NOMO-1 (cell line): ENCODE results near the gene TRIOBP.
A peak's percentile ranks its signal among the peaks of the same experiment; 100 is the strongest.

Source experiments
- DNase-seq, 2 experiments: peaks; one replicate each; lab custom pipeline; 2025; ENCODE audit not compliant: unreplicated experiment in 2 of 2; lab: John Stamatoyannopoulos, UW

Gene TRIOBP

GRCh38 chr22:37822079-37822833 is 125.4 kb downstream of the TRIOBP start:
- no peak for DNase-seq

- DNase-seq: no peak
Observed at GRCh38 chr22:37823134-37823985, 126.5 kb downstream of the TRIOBP start, which contains the start of gene GALR3. Gene GALR3 (plus strand): TSS chr22:37823382. CDS start chr22:37823407, 25 bp downstream.

DNA sequence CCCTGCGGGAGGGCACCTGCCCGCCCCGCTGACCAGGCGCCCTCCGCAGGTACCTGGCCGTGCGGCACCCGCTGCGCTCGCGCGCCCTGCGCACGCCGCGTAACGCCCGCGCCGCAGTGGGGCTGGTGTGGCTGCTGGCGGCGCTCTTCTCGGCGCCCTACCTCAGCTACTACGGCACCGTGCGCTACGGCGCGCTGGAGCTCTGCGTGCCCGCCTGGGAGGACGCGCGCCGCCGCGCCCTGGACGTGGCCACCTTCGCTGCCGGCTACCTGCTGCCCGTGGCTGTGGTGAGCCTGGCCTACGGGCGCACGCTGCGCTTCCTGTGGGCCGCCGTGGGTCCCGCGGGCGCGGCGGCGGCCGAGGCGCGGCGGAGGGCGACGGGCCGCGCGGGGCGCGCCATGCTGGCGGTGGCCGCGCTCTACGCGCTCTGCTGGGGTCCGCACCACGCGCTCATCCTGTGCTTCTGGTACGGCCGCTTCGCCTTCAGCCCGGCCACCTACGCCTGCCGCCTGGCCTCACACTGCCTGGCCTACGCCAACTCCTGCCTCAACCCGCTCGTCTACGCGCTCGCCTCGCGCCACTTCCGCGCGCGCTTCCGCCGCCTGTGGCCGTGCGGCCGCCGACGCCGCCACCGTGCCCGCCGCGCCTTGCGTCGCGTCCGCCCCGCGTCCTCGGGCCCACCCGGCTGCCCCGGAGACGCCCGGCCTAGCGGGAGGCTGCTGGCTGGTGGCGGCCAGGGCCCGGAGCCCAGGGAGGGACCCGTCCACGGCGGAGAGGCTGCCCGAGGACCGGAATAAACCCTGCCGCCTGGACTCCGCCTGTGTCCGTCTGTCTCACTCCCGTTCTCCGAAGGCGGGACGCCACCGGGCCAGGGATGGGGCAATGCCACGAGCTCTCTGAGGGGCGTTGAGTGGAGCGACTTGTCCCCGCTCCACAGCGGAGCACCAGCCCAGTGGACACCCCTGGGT is 128.1 kb downstream of the TRIOBP start:
- peak; percentile 31 to 52 for DNase-seq
